Smooth muscle cell (in vitro differentiated cells): ENCODE results near the gene SSBP3. TPM values are rescaled to one million over a fixed set of nuclear protein-coding genes. Genes with fewer than 3 reads are reported as not detected.
"Not testable (repeated sequence)": the region's sequence is repeated elsewhere in the genome, so short reads cannot be mapped to it uniquely, and the experiment has no call there.

Source experiments
- DNase-seq: peaks from one replicate; lab custom pipeline; 2025; ENCODE audit not compliant: unreplicated experiment; lab: John Stamatoyannopoulos, UW
- H2AFZ ChIP-seq: fragments of 200-600 bp; sonication (generic); 2 replicates; pipeline ENCODE4 v1.6.0; 2016; ENCODE audit warnings: antibody characterized with exemption, low read depth, mild to moderate bottlenecking
- H3F3A ChIP-seq: fragments of 200-600 bp; sonication (generic); 2 replicates; pipeline ENCODE4 v1.6.0; 2017; ENCODE audit warnings: antibody characterized with exemption, low read depth
- H3K27ac ChIP-seq: fragments of 200-600 bp; sonication (generic); 2 replicates; pipeline ENCODE4 v1.5.1; 2016; ENCODE audit warnings: low read depth, mild to moderate bottlenecking
- H3K27me3 ChIP-seq: fragments of 200-600 bp; sonication (generic); 2 replicates; pipeline ENCODE4 v1.6.1; 2016; ENCODE audit warnings: low read depth, mild to moderate bottlenecking
- H3K36me3 ChIP-seq: fragments of 200-600 bp; sonication (generic); 2 replicates; pipeline ENCODE4 v1.5.1; 2016; ENCODE audit warnings: low read depth
- H3K4me1 ChIP-seq: fragments of 200-600 bp; sonication (generic); 2 replicates; pipeline ENCODE4 v1.5.1; 2016; ENCODE audit warnings: low read depth
- H3K4me2 ChIP-seq: fragments of 200-600 bp; sonication (generic); 2 replicates; pipeline ENCODE4 v1.6.0; 2016; ENCODE audit warnings: mild to moderate bottlenecking
- H3K4me3 ChIP-seq: fragments of 200-600 bp; sonication (generic); 2 replicates; pipeline ENCODE4 v1.5.1; 2016; ENCODE audit warnings: mild to moderate bottlenecking
- H3K79me2 ChIP-seq: fragments of 200-600 bp; sonication (generic); 2 replicates; pipeline ENCODE4 v1.6.0; 2016; ENCODE audit warnings: low read depth, mild to moderate bottlenecking
- H3K9ac ChIP-seq: fragments of 200-600 bp; sonication (generic); 2 replicates; pipeline ENCODE4 v1.6.0; 2016; ENCODE audit warnings: low read depth
- H3K9me3 ChIP-seq: fragments of 200-600 bp; sonication (generic); replicated peaks from 2 replicates; pipeline ENCODE4 v1.5.1; 2016; ENCODE audit warnings: low read depth
- H4K20me1 ChIP-seq: fragments of 200-600 bp; sonication (generic); 2 replicates; pipeline ENCODE4 v1.6.0; 2016; ENCODE audit warnings: low read depth
- CTCF ChIP-seq: fragments of 200-600 bp; sonication (generic); IDR thresholded peaks from 2 replicates; pipeline ENCODE4 v1.5.1; 2017; ENCODE audit warnings: borderline replicate concordance, mild to moderate bottlenecking, antibody characterized with exemption; ENCODE audit not compliant: insufficient read depth, poor library complexity, severe bottlenecking
- WGBS: methylation state at CpG from one replicate; pipeline ENCODE4 v1.1.7; 2016; ENCODE audit warnings: low lambda C conversion rate; 5-methylcytosine and 5-hydroxymethylcytosine counted together
- polyA plus RNA-seq: library from polyadenylated mRNA; unstranded; fragments of >200 nt; fragmentation: Nextera tagmentation; extraction: Ambion mirVana; gene quantifications from 2 replicates; pipeline ENCODE4 v1.2.1, GENCODE V29; 2016
- total RNA-seq: library from RNA; depleted of rRNA; stranded (reverse); fragments of >200 nt; gene quantifications from 2 replicates; pipeline ENCODE4 v1.2.3, GENCODE V29; 2014

The SSBP3 gene
- total and polyA plus RNA-seq, 2 experiments from 2014 or later: 26.5 to 30.1 TPM

GRCh38 chr1:54347261-54347954 is 58.8 kb downstream of the SSBP3 start:
- WGBS: 98% methylated on average over 6 of the region's 6 CpGs
- no peak overlapping the region for H3K9ac ChIP-seq
- no peak for TF ChIP-seq CTCF
- no peaks in the 10 kb centered on the region for H3F3A ChIP-seq
- no peak overlapping the region for H3K4me2 ChIP-seq
- no peak overlapping the region for H3K27ac ChIP-seq
- no peaks in the 10 kb centered on the region for H3K9me3 ChIP-seq
- peaks cover 18% of the 10 kb centered on the region for H3K4me1 ChIP-seq
- H3K79me2 ChIP-seq: peaks cover 73% of the 10 kb centered on the region
- H3K4me3 ChIP-seq: no peak overlapping the region
- DNase-seq: no peak
- H4K20me1 ChIP-seq: peaks cover 96% of the 10 kb centered on the region
- H3K36me3 ChIP-seq: no peaks in the 10 kb centered on the region
- H3K27me3 ChIP-seq: no peaks in the 10 kb centered on the region
- H2AFZ ChIP-seq: no peak overlapping the region

- not testable (repeated sequence) for H3F3A ChIP-seq, H3K4me3 ChIP-seq, DNase-seq, H3K4me2 ChIP-seq, H3K9ac ChIP-seq, H2AFZ ChIP-seq, H3K9me3 ChIP-seq, H3K27me3 ChIP-seq, H3K27ac ChIP-seq, H3K36me3 ChIP-seq, H3K4me1 ChIP-seq
- 91% methylated on average over 13 of the region's 13 CpGs for whole genome bisulfite sequencing
- H3K79me2 ChIP-seq: peaks cover 73% of the 10 kb centered on the region
- peaks cover 94% of the 10 kb centered on the region for H4K20me1 ChIP-seq
These were observed 60.6 kb downstream of the SSBP3 start for GRCh38 chr1:54345548-54345947.

- no peak overlapping the region for H3K4me3 ChIP-seq
- H3K27ac ChIP-seq: no peak overlapping the region
- 83% methylated on average over 7 of the region's 7 CpGs for WGBS
- H3K27me3 ChIP-seq: no peaks in the 10 kb centered on the region
- no peaks in the 10 kb centered on the region for H3K9me3 ChIP-seq
- H3K4me2 ChIP-seq: no peak overlapping the region
- H3K4me1 ChIP-seq: peaks cover 5% of the 10 kb centered on the region
- no peak overlapping the region for H2AFZ ChIP-seq
- no peak for TF ChIP-seq CTCF
- peaks cover 94% of the 10 kb centered on the region for H4K20me1 ChIP-seq
- H3K36me3 ChIP-seq: no peaks in the 10 kb centered on the region
- H3K79me2 ChIP-seq: peaks cover 73% of the 10 kb centered on the region
- DNase-seq: no peak
- H3F3A ChIP-seq: peaks cover 4% of the 10 kb centered on the region
- no peak overlapping the region for H3K9ac ChIP-seq
These were observed 61.1 kb downstream of the SSBP3 start for GRCh38 chr1:54345116-54345515.

GRCh38 chr1:54342742-54343687 is 63.2 kb downstream of the SSBP3 start:
- H3K4me2 ChIP-seq: no peak overlapping the region
- 95% methylated on average over 26 of the region's 26 CpGs for WGBS
- H3K4me3 ChIP-seq: no peak overlapping the region
- peaks cover 10% of the 10 kb centered on the region for H3F3A ChIP-seq
- no peaks in the 10 kb centered on the region for H3K36me3 ChIP-seq
- H3K4me1 ChIP-seq: peaks cover 10% of the 10 kb centered on the region
- peaks cover 67% of the 10 kb centered on the region for H3K79me2 ChIP-seq
- peaks cover 93% of the 10 kb centered on the region for H4K20me1 ChIP-seq
- H2AFZ ChIP-seq: no peak overlapping the region
- no peak for TF ChIP-seq CTCF
- no peaks in the 10 kb centered on the region for H3K9me3 ChIP-seq
- DNase-seq: no peak
- H3K27me3 ChIP-seq: no peaks in the 10 kb centered on the region
- H3K27ac ChIP-seq: no peak overlapping the region
- H3K9ac ChIP-seq: no peak overlapping the region
